Left hindlimb (tissue), 1 donor: ENCODE measurements around the gene KANK3.
"Not testable (repeated sequence)": the region's sequence is repeated elsewhere in the genome, so short reads cannot be mapped to it uniquely, and the experiment has no call there.

Experiments used
- DNase-seq: peaks from one replicate; pipeline ENCODE4 v3.0.0-alpha.2; 2018

Gene KANK3

GRCh38 chr19:8370176-8371010 lies 27.3 kb upstream of the KANK3 start:
- no peak for DNase-seq

GRCh38 chr19:8367327-8368001 lies 24.4 kb upstream of the KANK3 start:
- peak; percentile 93 for DNase-seq

DNA sequence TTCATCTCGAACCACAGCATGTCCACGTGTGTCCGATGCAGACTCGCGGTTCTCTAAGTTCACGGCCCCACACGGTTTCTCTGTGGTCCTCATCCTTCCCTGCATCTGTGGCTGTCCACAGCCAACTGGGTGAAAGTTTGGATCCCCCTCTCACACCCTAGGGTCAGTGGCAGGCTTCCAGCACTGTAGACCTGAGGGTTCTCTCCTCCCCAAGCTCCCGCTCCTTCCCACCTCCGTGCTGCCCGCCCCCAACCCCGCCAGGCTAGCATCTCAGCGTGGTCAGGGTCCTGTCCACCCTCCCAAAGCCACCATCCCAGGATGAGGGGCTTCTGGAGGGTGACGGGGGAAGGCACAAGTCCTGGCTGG lies 23.9 kb upstream of the KANK3 start:
- DNase-seq = peak; percentile 74

DNA sequence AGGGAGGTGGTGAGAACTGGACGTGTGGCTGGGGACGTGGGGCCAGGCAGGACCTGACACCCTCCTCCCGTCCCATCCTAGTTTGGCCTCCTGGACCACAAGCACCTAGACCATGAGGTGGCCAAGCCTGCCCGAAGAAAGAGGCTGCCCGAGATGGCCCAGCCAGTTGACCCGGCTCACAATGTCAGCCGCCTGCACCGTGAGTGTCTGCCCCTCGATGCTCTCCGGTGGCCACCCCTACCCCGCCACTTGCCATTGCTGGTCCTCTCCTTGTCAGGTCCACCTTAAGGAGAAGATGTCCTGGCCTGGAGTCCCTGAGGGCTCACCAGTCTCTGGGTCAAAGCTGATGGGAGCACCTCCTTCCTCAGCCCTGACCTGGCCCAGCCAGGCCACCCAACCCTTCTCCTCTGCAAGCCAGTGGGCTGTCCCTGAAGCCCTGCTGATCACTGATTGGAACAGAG lies 23.1 kb upstream of the KANK3 start:
- no peak for DNase-seq

GRCh38 chr19:8363803-8364771 lies 21.0 kb upstream of the KANK3 start, which contains the start of gene ANGPTL4:
Gene ANGPTL4, plus strand, starts transcription at chr19:8364155. Its CDS starts 167 bp downstream, at chr19:8364322.
- DNase-seq = peak; percentile 89

DNA sequence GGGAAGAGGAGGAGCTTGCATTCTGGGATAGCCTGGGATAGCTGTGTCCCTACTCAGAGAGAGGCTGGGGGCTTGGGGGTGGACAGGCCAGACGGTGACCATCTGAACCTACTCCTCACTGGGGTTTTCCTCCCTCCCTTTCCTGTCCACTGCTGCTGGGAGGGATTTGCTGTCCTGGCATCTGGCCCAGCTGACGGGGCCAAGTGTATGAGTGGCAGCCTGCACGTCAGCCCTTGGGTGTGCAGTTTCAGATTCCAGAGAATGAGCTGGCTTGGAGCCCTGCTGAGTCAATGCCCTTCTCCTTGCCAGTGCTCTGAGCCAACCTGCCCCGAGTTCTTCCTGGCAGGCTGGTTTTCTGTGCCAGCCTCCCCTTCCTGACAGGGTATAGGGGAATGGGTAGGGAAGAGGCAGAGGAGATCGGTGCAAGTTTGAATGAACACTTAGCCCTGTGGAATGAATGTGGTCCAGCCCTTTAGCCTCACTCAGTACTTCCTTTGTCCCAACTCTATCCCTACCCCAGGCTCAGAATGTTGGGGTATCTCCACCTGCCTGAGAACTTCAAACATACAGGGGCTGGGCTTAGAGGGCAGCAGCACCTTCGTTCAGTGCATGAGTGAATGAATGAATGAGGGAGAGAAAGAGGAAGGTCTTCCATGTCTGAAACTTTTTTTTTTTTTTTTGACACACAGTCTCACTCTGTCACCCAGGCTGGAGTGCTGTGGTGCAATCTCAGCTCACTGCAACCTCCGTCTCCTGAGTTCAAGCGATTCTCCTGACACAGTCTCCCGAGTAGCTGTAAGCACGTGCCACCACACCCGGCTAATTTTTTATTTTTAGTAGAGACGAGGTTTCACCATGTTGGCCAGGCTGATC lies 19.1 kb upstream of the KANK3 start:
- peak; percentile 91 for DNase-seq

GRCh38 chr19:8360196-8360595 lies 17.1 kb upstream of the KANK3 start:
- no peak for DNase-seq

DNA sequence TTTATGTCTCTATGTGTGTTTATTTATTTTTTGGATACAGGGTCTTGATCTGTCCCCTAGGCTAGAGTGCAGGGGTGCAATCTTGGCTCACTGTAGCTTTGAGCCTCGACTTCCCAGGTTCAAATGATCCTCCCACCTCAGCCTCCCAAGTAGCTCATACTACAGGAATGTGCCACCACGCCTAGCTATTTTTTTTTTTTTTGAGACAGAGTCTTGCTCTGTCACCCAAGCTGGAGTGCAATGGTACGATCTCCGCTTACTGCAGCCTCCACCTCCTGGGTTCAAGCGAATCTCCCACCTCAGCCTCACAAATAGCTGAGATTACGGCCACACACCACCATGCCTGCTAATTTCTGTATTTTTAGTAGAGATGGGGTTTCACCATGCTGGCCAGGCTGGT lies 15.9 kb upstream of the KANK3 start:
- DNase-seq = no peak

DNA sequence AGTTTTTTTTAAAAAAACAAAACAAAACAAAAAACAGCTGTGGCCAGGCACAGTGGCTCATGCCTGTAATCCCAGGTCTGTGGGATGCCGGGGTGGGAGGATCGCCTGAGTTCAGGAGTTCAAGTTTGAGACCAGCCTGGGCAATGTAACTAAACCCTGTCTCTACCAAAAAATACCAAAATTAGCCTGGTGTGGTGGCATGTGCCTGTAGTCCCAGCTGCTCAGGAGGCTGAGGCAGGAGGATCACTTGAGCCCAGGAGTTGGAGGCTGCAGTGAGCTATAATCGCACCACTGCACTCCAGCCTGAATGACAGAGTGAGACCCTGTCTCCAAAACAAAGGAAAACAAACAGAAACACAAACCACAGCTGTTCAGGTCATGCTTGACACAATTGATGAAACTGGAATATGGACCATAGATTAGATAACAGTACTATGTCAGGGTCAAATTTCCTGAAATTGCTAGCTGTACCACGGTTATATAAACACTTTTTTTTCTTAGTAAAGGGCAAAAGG lies 14.0 kb upstream of the KANK3 start:
- no peak for DNase-seq

- DNase-seq = peak; percentile 40
Measured at GRCh38 chr19:8355631-8356402, 12.8 kb upstream of the KANK3 start.

GRCh38 chr19:8352845-8353244 lies 9.8 kb upstream of the KANK3 start:
- DNase-seq = not testable (repeated sequence)

DNA sequence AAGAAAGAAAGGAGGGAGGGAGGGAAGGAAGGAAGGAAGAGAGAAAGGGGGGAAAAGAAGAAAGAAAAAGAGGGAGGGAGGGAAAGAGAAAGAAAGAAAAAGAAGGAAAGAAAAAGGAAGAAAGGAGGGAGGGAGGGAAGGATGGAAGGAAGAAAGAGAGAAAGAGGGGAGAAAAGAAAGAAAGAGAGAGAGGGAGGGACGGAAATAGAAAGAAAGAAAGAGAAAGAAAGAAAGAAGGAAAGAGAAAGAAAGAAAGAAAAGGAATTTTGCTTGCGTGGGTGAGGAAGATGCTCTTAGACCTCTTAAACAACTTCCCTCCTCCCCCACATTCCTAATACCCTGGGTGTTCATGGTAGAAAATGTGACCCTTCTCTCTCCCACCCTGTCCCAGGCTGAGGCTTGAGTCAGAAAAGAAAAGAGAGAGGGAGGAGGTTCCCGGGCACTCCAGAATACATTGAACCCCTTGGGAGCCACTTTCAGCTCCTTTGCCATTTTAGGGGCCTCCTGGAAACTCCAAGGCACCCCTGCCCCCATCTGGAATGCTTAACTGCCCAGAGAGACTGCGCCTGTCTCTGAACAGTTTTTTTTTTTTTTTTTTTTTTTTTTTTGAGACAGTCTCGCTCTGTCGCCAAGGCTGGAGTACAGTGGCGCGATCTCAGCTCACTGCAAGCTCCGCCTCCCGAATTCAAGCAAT lies 9.2 kb upstream of the KANK3 start:
- DNase-seq = no peak

DNA sequence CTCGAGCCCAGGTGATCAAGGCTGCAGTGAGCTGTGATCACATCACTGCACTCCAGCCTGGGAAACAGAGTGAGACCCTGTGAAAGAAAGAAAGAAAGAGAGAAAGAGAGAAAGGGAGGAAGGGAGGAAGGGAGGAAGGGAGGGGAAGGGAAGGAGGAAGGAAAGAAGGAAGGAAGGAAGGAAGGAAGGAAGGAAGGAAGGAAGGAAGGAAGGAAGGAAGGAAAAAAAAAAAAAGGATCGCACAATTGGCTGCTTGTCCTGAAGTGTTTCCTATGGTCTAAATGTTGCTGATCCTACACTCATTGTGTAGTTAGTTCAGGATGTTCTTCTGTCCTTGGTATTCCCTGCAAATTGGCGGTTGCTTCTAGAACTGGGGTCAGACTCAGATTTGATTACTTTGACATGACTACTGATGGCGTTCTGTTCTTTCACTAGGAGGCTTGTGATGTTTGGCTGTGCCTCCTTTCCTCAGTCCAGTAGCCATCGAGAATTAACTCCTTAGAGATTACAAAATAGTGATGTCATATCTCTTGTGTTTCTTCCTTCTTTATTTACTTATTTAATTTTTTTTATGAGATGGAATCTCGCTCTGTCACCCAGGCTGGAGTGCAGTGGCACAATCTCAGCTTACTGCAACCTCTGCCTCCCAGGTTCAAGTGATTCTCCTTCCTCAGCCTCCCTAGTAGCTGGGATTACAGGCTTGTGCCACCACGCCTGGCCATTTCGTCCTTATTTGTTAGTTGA lies 6.7 kb upstream of the KANK3 start:
- DNase-seq = not testable (repeated sequence)

GRCh38 chr19:8343483-8343844 lies 402 bp upstream of the KANK3 start:
- no peak for DNase-seq

GRCh38 chr19:8342316-8342683 lies 762 bp downstream of the KANK3 start:
- DNase-seq = no peak

- not testable (repeated sequence) for DNase-seq
Measured at GRCh38 chr19:8341504-8341903, 1.6 kb downstream of the KANK3 start.

DNA sequence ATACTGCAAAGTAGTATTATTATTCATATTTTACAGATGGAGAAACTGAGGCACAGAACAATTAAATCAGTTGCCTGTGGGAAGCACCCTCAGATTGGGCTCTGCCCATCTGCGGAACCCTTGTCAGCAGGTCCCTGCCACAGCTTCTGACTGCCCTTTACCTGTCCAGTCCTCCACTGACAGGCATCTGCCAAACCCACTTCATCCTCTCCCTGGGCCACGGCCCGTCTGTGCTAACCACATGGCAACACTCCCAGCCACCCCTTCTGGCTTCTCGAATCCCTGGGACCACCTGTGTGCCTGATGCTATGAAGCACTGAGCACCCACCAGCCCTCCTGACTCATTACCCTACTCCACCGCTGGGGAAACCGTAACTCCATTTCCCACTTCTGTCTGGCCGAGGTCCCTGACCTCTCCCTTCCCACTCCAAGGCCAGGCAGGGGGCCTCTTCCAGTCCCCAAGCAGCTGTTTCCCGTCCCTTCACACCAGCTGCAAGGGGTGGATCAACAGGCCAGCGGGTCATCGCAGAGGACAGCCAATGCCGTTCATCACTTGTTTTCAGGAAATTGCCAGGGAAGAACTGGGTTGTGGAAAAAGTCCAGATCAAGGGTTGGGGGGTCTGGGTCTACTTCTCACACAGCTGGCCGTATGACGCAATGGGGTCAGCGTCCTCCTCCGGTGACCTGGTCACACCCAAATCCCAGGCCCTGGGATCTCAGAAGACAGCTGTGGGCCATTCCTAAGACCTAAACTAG lies 2.5 kb downstream of the KANK3 start:
- no peak for DNase-seq

- DNase-seq = no peak
Measured at GRCh38 chr19:8338835-8339234, 4.2 kb downstream of the KANK3 start.

- DNase-seq = no peak
Measured at GRCh38 chr19:8337728-8338127, 5.3 kb downstream of the KANK3 start.
